Fibroblast of villous mesenchyme (primary cell): ENCODE data around the gene BGN. TPM values are rescaled to one million over a fixed set of nuclear protein-coding genes. Genes with fewer than 3 reads are reported as not detected.

Source experiments
- DNase-seq: peaks from one replicate; pipeline ENCODE4 v3.0.0-alpha.2; 2010; ENCODE audit warnings: low read depth
- H3K4me3 ChIP-seq: 2 replicates; pipeline ENCODE4 v1.5.1; 2011; ENCODE audit warnings: low read depth, mild to moderate bottlenecking, low read length
- total RNA-seq: library from RNA; depleted of rRNA; stranded (reverse); fragments of >200 nt; gene quantifications from 2 replicates; pipeline ENCODE4 v1.2.3, GENCODE V29; 2012
- TF ChIP-seq, protein P1 (sequence below): IDR thresholded peaks from 2 replicates; pipeline ENCODE4 v1.5.1; 2012; ENCODE audit warnings: low read depth, mild to moderate bottlenecking, low read length; ENCODE audit not compliant: insufficient read depth

BGN gene
- total RNA-seq, 1 donor: 14.7 TPM

DNA sequence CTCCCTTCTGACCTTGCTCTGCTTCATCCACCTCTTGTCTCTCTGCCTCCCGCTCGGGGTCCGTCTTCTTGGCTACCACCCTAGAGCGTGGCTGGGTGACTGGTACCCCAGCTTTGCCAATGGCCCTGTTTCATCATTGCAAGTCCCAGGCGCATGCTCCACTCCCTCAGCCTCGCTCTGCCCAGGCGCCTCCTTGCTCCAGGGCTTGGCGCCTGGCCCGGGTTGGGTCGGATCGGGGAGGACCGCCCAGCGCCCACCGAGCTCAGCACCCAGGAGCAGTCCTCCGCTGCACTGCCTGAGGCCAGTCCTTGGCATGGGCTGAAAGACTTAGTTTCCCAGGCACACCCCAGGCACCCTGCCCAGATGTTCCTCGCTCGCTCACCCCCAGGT, 577 bp downstream of the BGN start:
- TF ChIP-seq, protein P1, sequence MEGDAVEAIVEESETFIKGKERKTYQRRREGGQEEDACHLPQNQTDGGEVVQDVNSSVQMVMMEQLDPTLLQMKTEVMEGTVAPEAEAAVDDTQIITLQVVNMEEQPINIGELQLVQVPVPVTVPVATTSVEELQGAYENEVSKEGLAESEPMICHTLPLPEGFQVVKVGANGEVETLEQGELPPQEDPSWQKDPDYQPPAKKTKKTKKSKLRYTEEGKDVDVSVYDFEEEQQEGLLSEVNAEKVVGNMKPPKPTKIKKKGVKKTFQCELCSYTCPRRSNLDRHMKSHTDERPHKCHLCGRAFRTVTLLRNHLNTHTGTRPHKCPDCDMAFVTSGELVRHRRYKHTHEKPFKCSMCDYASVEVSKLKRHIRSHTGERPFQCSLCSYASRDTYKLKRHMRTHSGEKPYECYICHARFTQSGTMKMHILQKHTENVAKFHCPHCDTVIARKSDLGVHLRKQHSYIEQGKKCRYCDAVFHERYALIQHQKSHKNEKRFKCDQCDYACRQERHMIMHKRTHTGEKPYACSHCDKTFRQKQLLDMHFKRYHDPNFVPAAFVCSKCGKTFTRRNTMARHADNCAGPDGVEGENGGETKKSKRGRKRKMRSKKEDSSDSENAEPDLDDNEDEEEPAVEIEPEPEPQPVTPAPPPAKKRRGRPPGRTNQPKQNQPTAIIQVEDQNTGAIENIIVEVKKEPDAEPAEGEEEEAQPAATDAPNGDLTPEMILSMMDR: no peak
- DNase-seq: peak; percentile 22
- H3K4me3 ChIP-seq: peak overlapping the region; percentile 56

DNA sequence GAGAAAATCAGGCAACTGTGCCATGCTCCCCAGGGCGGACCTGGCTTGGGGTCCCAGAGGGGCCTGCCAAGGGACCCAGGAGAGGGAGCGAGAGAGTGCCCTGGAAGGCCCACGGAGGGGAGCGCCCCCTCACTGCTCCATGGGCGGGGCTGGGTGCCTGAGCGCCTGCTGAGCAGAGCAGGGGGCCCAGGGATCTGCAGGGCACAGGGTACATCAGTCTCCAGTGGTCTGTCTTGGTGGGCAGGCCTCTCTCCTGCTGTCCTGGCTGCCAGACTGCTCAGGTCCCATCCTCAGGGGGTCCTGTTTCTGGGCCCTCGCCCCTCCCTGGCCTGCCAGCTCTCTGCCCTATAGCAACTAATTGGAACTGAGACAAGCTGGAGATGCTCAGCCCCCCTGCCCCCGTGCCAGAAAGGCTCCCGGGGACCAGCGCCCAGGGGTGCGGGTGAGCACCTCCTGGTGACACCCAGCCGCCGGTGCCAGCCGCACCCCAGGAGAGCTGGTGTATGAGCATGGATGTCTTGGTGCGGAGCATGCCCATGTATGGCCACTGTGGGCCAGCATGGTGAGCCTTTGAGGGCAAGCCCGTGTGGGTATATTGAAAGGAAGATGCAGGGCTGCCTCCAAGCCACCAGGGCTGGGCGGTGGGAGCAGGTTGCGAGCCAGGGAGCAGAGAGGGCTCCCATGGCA, 1.3 kb downstream of the BGN start:
- DNase-seq: no peak
- peak overlapping the region; percentile 56 for H3K4me3 ChIP-seq
- TF ChIP-seq, protein P1: no peak

DNA sequence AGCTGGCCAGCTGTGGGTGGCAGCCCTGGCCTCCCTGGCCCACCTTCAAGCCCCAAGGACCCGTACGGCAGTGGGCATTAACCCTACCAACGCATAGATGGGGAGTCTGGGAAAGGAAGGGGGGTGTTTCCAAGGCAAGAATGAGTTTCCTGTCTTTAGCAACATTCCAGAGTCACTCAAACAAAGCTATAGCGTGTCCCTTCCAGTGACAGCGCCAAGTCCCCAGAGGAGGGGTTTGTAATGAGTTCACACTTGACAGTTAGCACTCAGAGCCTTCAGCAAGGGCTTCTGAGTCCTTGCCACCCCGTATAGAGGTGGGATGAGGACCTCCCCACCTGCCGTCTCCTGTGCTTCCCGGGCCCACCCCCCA, 1.8 kb downstream of the BGN start:
- TF ChIP-seq, protein P1: no peak
- no peak overlapping the region for H3K4me3 ChIP-seq
- no peak for DNase-seq

DNA sequence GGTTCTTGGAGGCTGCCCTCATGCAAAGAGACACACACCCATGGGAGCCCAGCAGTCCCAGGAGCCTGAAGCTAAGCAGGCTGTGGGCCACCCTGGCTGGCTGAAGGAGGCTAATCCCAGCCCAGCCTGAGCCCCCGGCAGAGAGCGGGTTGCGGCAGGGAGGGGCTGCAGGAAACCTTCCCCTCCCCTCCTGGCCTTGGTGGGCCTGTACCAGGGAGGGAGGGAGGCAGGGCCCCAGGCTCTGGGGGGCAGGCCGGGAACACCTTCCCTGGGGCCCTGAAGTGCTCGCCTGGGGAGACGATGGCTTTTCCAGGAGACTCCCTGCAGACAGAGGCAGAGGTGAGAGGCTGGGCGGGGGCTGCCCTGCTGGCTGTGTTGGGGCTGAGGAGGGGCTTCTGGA, 3.7 kb downstream of the BGN start:
- H3K4me3 ChIP-seq: no peak overlapping the region
- TF ChIP-seq, protein P1: no peak
- no peak for DNase-seq

DNA sequence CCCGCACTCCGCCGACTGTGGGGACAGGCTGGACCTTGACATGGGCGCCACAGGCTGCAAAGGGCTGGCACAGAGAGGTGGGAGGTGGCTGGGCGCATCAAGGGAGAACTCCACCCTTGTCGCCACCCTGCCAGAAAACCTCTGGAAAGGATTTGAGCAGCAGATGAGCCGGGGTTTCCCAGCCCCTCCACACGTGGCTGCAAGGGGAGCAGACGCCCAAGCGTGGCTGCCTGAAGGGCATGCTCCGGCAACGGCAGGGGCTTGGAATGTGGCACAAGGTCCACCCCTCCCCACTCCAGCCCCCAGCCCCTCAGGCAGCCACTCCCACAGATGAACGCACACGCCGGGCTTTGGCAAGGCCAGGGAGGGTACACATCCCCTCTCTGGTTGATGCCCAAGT, 4.6 kb downstream of the BGN start:
- no peak overlapping the region for H3K4me3 ChIP-seq
- TF ChIP-seq, protein P1: no peak
- DNase-seq: no peak

DNA sequence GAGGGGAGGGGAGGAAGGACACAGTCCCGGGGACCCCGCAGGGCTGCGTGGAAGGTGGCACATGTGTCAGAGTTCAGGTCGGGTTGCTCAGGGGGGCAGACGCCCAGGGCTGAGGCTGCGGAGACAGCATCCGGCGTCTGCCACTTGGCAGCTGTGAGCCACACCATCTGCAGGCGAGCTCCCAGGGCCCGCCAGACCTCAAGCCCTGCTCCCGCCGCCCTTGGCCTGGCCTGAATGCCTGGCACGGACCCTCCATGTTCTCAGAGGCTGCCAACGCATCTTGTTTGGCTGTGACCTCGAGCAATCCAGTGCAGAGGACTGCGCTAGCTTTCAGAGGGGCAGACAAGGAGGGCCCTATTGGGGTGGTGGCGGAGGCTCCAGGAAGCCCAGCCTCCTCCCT, 5.1 kb downstream of the BGN start:
- no peak for DNase-seq
- H3K4me3 ChIP-seq: no peak overlapping the region
- TF ChIP-seq, protein P1: no peak

DNA sequence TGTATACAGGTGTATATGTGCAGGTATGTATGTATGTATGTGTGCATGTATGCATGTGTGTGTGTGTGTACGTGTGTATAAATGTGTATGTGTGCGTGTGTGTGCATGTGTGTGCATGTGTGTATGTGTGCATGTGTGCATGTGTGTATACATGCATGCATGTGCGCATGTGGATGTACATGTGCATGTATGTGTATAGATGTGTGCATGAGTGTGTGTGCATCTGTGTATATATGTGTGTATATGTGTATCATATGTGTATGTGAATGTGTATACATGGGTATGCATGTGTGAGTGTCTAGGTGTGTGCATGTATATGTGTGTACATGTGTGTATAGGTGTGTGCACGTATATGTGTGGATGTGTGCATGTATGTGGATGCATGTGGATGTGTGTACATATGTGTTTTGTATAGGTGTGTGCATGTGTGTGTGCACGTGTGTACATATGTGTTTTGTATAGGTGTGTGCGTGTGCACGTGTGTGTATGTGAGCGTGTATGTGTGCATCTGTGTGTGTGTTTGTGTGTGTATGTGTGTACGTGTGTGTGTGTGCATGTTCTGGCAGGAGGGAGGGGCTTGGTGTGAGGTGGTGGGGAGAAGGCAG, 6.0 kb downstream of the BGN start:
- DNase-seq: no peak
- TF ChIP-seq, protein P1: no peak
- no peak overlapping the region for H3K4me3 ChIP-seq
